Skeletal muscle cell (primary cell): ENCODE measurements around the gene CPNE8.

ENCODE experiments used
- DNase-seq: peaks from one replicate; pipeline ENCODE4 v3.0.0-alpha.2; 2010; ENCODE audit warnings: low read depth
- H3K4me3 ChIP-seq: 2 replicates; pipeline ENCODE4 v1.5.1; 2011; ENCODE audit warnings: low read depth, mild to moderate bottlenecking, control low read depth, low read length, moderate library complexity

The CPNE8 gene

DNA sequence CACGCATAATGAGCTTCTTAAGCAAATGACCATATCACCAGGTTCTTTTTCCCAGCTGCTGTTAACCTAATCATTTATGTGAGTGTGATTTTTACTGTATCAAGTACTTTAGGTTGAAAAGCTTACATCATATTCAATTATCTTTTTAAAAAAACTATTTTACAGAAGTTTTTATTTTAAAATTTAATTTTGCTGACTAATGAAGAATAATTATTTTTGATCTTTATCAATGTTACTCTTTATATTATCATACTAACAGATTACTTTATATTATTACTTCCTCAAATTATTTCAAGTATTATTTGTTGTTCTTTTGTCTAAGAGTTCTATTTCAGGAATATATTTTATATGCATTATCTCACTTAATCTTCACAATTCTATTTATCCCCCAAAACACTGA lies 236.3 kb downstream of the CPNE8 start:
- H3K4me3 ChIP-seq, result no peak overlapping the region
- no peak for DNase-seq

GRCh38 chr12:38666425-38666824 lies 239.0 kb downstream of the CPNE8 start:
- DNase-seq, result no peak
- no peak overlapping the region for H3K4me3 ChIP-seq

DNA sequence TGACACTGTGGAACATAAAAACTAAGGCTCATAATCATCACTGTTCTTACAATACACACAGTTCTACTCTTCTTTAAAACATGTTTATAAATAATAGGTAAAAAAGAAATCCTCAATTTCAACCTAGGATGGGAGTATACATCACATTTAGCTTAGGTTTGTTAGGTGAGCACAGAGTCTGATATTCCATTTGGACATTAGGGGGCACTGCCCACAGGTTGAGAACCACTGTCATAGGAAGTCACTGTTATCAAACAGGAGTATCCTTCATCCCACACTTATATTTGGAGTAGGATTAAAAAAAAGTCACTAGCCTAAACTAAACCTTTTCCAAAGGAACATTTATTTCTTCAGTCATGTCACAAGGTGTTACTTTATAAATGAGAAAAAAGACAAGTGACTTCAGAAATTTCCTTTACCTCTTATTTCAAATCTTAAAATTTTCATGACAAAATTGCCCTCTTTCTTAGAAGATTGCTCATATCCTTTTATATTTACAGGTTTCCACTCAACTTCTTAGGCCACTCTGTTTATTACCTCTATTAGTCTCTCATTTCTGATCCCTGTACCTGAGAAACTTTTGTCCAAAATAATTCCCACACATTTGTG lies 240.6 kb downstream of the CPNE8 start:
- H3K4me3 ChIP-seq, result no peak overlapping the region
- no peak for DNase-seq

GRCh38 chr12:38662829-38663228 lies 242.6 kb downstream of the CPNE8 start:
- no peak for DNase-seq
- no peak overlapping the region for H3K4me3 ChIP-seq

DNA sequence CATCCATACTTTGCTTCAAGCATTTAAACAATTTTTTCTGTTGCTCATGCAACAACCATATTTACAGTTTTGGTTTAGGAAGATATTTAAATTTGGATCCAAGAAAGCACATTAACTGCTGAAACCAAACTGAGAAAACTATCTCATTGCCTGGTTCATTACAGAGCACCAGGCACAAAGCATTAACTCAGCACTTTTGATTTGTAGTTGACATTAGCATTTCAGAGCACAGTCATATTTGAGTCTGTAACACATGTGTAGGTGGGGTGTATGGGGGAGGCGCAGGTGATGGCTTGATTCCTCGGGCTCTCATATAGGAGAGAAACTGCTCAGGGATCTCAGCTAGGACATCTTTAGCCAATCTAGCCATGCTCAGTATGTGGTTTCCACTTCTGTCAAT lies 251.7 kb downstream of the CPNE8 start:
- no peak overlapping the region for H3K4me3 ChIP-seq
- no peak for DNase-seq

- no peak overlapping the region for H3K4me3 ChIP-seq
- no peak for DNase-seq
Measured at GRCh38 chr12:38648813-38649212, 256.6 kb downstream of the CPNE8 start.

DNA sequence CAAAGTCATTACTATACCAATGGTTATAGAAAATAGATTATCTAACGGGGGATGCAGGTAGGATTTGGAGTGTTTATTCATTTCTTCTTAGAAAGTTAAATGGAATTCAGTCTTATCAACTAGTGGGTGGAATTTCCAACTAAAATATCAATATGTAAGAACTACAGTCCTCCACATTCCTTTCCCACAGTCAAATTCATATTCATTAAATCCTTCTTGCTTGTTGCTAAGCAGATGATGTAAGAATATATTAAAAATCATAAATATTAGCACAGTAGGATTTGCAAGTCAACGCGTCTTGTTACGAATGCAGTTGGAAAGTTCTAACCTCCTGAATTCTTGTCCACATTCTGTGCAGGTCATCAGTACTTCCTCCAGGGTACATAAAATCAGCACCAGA lies 259.2 kb downstream of the CPNE8 start:
- H3K4me3 ChIP-seq, result no peak overlapping the region
- DNase-seq, result no peak

DNA sequence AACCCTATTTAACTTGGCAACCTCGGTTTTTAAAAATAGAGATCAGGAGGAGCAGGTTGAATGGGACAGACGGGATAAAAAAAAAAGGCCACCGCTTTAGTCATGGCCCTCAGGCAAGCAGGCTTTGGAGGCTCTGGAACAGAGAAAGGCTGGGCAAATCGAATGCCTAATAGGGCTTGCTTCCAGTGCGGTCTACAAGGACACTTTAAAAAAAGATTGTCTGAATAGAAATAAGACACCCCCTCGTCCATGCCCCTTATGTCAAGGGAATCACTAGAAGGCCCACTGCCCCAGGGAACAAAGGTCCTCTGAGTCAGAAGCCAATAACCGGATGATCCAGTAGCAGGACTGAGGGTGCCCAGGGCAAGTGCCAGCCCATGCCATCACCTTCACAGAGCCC lies 265.8 kb downstream of the CPNE8 start:
- H3K4me3 ChIP-seq, result no peak overlapping the region

GRCh38 chr12:38638401-38638800 lies 267.0 kb downstream of the CPNE8 start:
- no peak overlapping the region for H3K4me3 ChIP-seq
- DNase-seq, result no peak

More for the DNA sequence above, 265.8 kb downstream of the CPNE8 start:
- DNase-seq, result no peak

DNA sequence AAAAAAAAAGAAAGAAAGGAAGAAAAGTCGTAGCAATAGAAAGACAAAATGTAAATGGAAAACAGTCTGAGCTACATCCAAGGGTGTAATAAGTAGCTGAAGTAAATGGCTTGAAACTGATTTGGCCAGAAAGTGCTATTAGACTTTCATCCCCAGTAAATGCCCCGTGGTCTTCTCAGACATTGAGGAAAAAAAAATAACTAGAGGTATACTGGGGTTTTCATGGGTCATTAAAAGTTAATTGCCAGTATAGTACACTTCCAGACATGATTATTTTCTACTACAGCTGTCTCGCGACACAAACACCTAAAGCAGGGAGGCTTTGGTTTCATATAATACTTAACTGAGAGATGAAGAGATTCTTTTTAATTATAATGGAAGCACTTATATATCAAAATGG lies 271.9 kb downstream of the CPNE8 start:
- no peak overlapping the region for H3K4me3 ChIP-seq
- DNase-seq, result no peak

GRCh38 chr12:38629064-38629463 lies 276.3 kb downstream of the CPNE8 start:
- H3K4me3 ChIP-seq, result no peak overlapping the region
- no peak for DNase-seq

DNA sequence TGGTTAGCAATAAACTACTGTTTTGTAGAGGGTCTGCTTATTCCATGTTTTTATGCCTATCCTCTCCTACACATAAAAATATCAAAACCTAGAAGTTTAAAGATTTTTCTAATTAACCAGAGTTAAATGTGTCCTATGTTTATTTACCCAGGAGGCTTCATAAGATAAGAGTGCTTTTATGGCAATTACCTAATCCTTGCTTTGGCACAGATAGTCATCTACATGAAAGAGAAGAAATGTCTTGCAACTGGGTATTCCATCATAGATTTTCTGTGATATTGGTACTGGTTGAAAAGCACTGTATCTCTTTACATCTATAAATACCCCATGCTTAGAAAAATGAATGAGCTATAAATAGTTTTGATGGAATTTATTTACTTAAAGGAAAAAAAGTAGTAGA lies 277.1 kb downstream of the CPNE8 start:
- no peak overlapping the region for H3K4me3 ChIP-seq
- no peak for DNase-seq

GRCh38 chr12:38625306-38625705 lies 280.1 kb downstream of the CPNE8 start:
- DNase-seq, result no peak

DNA sequence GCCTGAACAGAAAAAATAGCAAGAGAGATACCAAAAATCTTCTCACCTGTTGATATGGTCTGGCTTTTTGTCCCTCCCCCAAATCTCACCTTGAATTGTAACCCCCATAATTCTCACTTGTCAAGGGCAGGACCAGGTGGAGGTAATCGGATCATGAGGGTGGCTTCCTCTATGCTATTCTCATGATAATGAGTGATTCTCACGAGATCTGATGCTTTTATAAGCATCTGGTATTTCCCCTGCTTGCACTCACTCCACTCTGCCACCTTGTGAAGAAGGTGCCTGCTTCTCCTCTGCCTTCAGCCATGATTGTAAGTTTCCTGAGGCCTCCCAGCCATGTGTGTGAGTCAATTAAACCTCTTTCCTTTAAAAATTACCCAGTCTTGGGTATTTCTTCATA lies 291.2 kb downstream of the CPNE8 start:
- no peak for DNase-seq
- H3K4me3 ChIP-seq, result no peak overlapping the region

More at GRCh38 chr12:38625306-38625705, 280.1 kb downstream of the CPNE8 start:
- no peak overlapping the region for H3K4me3 ChIP-seq

DNA sequence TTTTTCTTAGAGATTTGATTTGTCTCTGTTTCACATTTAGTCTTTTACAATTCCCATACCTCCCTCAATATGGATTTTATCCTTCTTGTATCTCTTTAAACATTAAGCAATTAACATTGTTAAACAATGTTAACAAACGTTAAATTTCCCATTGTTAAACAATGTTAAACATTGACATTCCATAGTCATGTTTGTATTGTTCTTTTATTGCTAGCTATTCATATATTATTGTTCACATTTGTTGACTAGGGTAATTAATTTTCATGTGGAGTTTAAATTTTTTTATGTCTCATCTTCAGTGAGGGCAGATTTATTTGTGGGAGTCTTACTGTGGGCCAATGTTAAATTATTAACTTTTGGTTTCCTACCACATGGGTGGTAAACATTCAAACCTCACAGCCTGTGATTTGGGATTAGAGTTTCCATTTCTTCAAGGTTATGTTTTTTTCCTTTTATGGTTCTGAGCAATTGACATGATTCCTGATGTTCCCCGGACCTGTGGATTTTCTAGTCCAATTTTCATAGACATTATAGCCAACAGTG lies 294.5 kb downstream of the CPNE8 start:
- H3K4me3 ChIP-seq, result no peak overlapping the region
- DNase-seq, result no peak

GRCh38 chr12:38607295-38607694 lies 298.1 kb downstream of the CPNE8 start:
- H3K4me3 ChIP-seq, result no peak overlapping the region
- DNase-seq, result no peak
